Measurements from ENCODE around the gene PYHIN1. TPM values are rescaled to one million over a fixed set of nuclear protein-coding genes. Genes with fewer than 3 reads are reported as not detected.
A peak's percentile ranks its signal among the peaks of the same experiment; 100 is the strongest.
"Not testable (repeated sequence)": the region's sequence is repeated elsewhere in the genome, so short reads cannot be mapped to it uniquely, and the experiment has no call there.

PYHIN1 gene
- total RNA-seq, 2 donors from 2014 or later = 47.7 to 64.7 TPM

DNA sequence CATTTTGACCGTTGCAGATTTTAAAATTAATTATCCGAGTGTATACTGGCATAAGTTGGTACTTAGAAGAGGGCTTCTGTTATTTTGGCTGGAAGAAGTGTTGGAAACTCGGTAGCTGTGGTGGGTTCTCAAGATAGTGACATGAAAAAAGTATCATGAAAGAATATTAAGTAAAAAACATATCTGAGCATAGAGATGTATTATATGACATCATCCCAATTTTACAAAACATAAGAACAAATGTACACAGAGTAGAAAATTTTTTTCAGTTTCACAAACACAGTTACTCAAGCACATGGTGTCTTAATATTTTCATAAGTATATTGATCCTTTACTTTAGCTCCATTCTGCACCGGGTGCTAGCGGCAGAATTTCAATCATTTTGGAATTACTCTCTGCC, 79.0 kb downstream of the PYHIN1 start:
- ATAC-seq = no peak
- H3K27ac Mint-ChIP-seq = peak overlapping the region; percentile 99 to 100
- no peak for DNase-seq (ENCODE audit: low spot score)
- peaks cover 3% of the 10 kb centered on the region for H3K9me3 Mint-ChIP-seq
- peaks cover 71 to 77% of the 10 kb centered on the region in 2 donors for H3K4me1 Mint-ChIP-seq (ENCODE audit: low read depth in 2 of 2)
- H3K4me3 Mint-ChIP-seq = peak overlapping the region; percentile 95
- no peaks in the 10 kb centered on the region for H3K27me3 Mint-ChIP-seq
- H3K36me3 Mint-ChIP-seq = peaks cover 44% of the 10 kb centered on the region

DNA sequence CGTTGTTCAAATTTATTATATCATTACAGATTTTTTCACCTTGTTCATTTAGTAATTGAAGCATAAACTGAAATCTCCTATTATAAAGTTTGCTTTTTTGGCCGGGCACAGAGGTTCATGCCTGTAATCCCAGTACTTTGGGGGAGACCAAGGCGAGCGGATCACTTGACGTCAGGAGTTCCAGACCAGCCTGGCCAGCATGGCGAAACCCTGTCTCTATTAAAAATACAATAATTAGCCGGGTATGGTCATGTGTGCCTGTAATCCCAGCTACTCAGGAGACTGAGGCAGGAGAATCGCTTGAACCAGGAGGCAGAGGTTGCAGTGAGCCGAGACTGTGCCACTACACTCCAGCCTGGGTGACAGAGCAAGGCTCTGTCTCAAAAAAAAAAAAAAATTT, 79.6 kb downstream of the PYHIN1 start:
- H3K9me3 Mint-ChIP-seq; ATAC-seq; H3K27me3 Mint-ChIP-seq; DNase-seq (ENCODE audit: low spot score): not testable (repeated sequence)
- Mint-ChIP-seq H3K27ac (peak overlapping the region; percentile 99 to 100), H3K36me3 (peaks cover 50% of the 10 kb centered on the region), H3K4me1 (ENCODE audit: low read depth in 2 of 2) (peaks cover 71 to 76% of the 10 kb centered on the region in 2 donors), H3K4me3 (peak overlapping the region; percentile 95)

DNA sequence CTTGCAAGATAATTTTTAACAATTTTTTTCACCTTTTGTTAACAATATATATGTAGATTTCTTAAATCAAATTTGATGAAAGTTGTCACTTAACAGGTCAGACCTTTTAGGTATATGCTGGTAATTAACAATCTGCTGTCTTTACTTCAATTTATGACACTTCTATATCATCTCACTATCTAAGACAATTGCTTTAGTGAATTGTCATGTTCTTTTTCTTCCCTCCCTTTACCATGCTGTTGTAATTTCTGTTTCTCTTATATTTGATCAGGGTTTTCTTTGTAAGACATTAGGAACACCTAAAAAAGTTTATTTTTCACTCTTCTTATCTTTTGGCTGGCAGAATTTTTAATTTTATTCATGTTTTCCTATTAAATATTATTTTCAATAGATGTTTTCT, 80.4 kb downstream of the PYHIN1 start:
- H3K4me3 Mint-ChIP-seq = peak overlapping the region; percentile 93

DNA sequence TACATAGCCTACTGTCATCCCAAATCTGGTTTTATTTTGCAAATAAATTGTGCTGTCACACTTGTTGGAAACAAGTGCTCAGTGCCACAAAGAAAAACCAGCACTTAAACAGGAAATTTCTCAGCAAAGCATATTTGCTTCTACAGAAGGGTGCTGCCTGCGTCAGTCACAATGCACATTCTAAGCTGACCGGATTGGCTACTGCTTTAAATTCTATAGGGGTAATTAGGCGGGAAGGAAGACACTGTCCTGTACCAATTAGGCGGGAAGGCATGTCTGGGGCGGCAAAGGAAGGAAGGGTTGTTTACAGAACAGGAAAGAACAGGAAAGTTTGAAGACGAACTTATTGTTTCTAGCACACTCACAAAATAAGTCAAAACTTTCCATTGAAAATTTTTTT, 81.1 kb downstream of the PYHIN1 start:
- peaks cover 56% of the 10 kb centered on the region for H3K36me3 Mint-ChIP-seq
- H3K27ac Mint-ChIP-seq = peak overlapping the region; percentile 99 to 100
- no peaks in the 10 kb centered on the region for H3K27me3 Mint-ChIP-seq
- ATAC-seq = peak; percentile 58 to 61
- peaks cover 67 to 71% of the 10 kb centered on the region in 2 donors for H3K4me1 Mint-ChIP-seq (ENCODE audit: low read depth in 2 of 2)
- peak; percentile 79 for DNase-seq (ENCODE audit: low spot score)
- peak overlapping the region; percentile 93 for H3K4me3 Mint-ChIP-seq
- H3K9me3 Mint-ChIP-seq = no peaks in the 10 kb centered on the region

More for the DNA sequence above, 80.4 kb downstream of the PYHIN1 start:
- H3K9me3 Mint-ChIP-seq = no peaks in the 10 kb centered on the region
- H3K27me3 Mint-ChIP-seq = no peaks in the 10 kb centered on the region
- peaks cover 54% of the 10 kb centered on the region for H3K36me3 Mint-ChIP-seq
- ATAC-seq = no peak
- peaks cover 70 to 74% of the 10 kb centered on the region in 2 donors for H3K4me1 Mint-ChIP-seq (ENCODE audit: low read depth in 2 of 2)
- peak overlapping the region; percentile 99 to 100 for H3K27ac Mint-ChIP-seq
- no peak for DNase-seq (ENCODE audit: low spot score)

DNA sequence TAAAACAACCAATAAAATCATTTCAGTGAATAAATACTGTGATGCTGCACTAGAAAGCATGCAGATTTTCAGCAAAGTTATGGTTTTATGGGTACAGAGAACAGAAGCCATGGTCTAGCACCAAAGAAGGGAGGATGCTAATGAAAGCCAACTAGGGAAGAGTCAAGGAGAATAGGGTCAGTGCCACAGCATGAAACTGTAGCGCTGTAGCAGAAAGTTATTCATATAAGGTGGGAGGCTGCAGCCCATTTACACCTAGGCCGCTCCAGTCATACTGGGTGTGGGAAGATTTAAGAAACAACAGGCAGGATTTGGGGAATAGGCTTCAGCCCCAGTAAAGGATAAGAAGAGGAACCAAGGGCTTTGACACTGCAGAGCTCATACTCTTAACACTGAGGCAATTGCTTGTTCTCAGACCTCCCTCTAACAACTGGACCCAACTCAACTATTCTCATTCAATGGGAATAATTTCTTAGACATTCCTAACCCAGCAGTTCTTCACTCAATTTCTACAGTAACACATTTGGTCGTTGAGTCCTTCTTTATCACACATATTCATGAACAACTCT, 82.7 kb downstream of the PYHIN1 start:
- no peaks in the 10 kb centered on the region for H3K27me3 Mint-ChIP-seq
- peaks cover 66 to 71% of the 10 kb centered on the region in 2 donors for H3K4me1 Mint-ChIP-seq (ENCODE audit: low read depth in 2 of 2)
- H3K36me3 Mint-ChIP-seq = peaks cover 61% of the 10 kb centered on the region
- no peaks in the 10 kb centered on the region for H3K9me3 Mint-ChIP-seq
- peak overlapping the region; percentile 93 for H3K4me3 Mint-ChIP-seq
- ATAC-seq (no peak), DNase-seq (ENCODE audit: low spot score) (no peak)
- peak overlapping the region; percentile 99 to 100 for H3K27ac Mint-ChIP-seq

DNA sequence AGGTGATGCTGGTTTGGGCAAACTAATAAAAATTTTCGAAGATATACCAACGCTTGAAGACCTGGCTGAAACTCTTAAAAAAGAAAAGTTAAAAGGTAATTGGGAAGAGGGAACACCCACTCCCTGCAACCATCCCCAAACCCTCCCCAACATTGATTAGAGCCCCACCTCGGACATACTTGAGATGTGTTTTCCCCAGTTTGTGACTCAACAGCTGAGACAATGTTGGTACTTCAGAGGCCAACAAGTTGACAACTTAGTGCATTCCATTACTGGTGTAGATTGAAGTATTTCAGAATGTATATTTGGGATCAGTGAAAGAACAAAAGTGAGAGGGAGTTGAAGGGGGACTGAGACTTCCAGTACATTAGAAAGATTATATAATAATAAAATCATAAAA, 83.5 kb downstream of the PYHIN1 start:
- Mint-ChIP-seq H3K4me1 (ENCODE audit: low read depth in 2 of 2) (peaks cover 67 to 70% of the 10 kb centered on the region in 2 donors), H3K27me3 (no peaks in the 10 kb centered on the region), H3K9me3 (no peaks in the 10 kb centered on the region), H3K27ac (peak overlapping the region; percentile 99 to 100), H3K36me3 (peaks cover 64% of the 10 kb centered on the region), H3K4me3 (peak overlapping the region; percentile 93)
- DNase-seq (ENCODE audit: low spot score) = no peak
- ATAC-seq = no peak

DNA sequence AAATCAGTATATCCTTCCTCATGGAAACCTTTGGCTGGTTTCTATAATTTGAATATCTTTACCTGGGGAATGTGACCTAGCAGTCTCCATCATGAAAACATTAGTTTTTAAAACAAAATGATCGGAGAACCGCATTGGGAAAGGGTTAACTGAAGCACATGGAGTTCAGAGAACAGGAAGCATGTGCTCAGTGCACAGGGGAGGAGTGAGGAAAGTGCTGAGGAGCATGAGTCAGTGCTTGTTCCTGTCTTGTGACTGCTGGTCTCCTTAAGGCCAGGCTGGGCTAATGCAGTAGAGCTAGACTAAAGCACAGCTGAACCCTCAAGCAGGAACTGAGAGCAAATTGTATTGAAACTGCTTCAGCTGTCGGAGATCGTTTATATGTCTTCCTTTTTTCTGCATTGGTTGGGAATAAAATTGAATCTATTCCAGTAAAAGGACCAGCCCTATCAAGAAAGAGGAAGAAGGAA, 84.1 kb downstream of the PYHIN1 start:
- peak overlapping the region; percentile 93 for H3K4me3 Mint-ChIP-seq
- peak; percentile 95 to 98 for ATAC-seq

DNA sequence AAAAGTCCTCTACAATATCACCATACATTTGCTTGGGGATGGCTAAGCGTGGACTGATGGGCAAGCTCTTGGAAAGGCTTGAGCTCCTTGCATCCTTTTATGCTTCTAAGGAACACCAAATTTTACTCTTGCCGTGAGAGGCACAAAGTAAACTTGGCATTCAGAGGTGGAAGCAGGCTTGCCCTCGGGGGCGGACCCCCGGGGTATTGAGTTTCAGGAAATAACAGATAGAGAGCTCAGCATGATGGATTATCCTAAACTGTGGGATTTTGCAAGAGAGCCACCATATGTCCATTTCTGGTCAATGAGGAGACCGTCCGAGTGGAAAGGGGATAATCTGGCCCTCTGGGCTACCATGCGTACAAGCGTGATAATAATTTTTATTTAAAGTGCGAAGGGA, 92.4 kb downstream of the PYHIN1 start:
- Mint-ChIP-seq H3K27ac (peak overlapping the region; percentile 38 to 68), H3K9me3 (no peaks in the 10 kb centered on the region), H3K36me3 (peaks cover 66% of the 10 kb centered on the region), H3K4me1 (ENCODE audit: low read depth in 2 of 2) (peaks cover 69 to 75% of the 10 kb centered on the region in 2 donors), H3K4me3 (peak overlapping the region; percentile 12), H3K27me3 (no peaks in the 10 kb centered on the region)
- ATAC-seq = no peak
- DNase-seq (ENCODE audit: low spot score) = no peak

More for the DNA sequence above, 84.1 kb downstream of the PYHIN1 start:
- Mint-ChIP-seq H3K27me3 (no peaks in the 10 kb centered on the region), H3K36me3 (peaks cover 64% of the 10 kb centered on the region), H3K4me1 (ENCODE audit: low read depth in 2 of 2) (peaks cover 68 to 71% of the 10 kb centered on the region in 2 donors), H3K9me3 (no peaks in the 10 kb centered on the region), H3K27ac (peak overlapping the region; percentile 99 to 100)
- peak; percentile 82 for DNase-seq (ENCODE audit: low spot score)

DNA sequence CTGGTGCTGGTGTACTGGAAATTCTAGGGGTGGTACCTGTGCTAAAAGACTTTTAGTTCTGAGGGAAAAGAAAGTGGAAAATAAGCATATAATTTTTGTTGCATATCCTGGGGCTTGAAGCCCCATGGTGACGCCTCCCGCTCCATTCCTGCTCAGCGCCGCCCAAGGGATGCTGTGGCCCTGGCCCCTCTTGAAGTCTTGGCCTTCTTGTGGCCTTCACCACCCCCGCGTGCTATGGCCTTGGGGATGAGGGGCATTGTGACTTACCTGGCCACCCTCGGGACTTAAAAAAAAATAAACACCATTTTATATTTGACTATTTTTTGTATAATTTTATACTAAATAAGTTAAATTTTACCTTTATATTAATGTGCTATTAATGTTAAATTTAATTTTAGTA, 93.7 kb downstream of the PYHIN1 start:
- ATAC-seq (no peak), DNase-seq (ENCODE audit: low spot score) (no peak)
- no peak overlapping the region for H3K4me3 Mint-ChIP-seq
- H3K9me3 Mint-ChIP-seq = no peaks in the 10 kb centered on the region
- H3K4me1 Mint-ChIP-seq (ENCODE audit: low read depth in 2 of 2) = peaks cover 71 to 78% of the 10 kb centered on the region in 2 donors
- H3K27ac Mint-ChIP-seq = peak overlapping the region in 1 of 2 donors; percentile 54
- H3K36me3 Mint-ChIP-seq = peaks cover 72% of the 10 kb centered on the region
- no peaks in the 10 kb centered on the region for H3K27me3 Mint-ChIP-seq

Other genes with a start within 250 kb of the PYHIN1 start
- under 1 TPM; 0.08 to 0.43 TPM for gene SPTA1, start 244.8 kb upstream of the PYHIN1 start, total RNA-seq
- gene OR6K2, start 230.9 kb upstream of the PYHIN1 start, total RNA-seq = not detected
- gene OR6K3, start 210.8 kb upstream of the PYHIN1 start, total RNA-seq = not detected
- gene OR6K6, start 176.8 kb upstream of the PYHIN1 start, total RNA-seq = not detected
- gene OR6N1, start 159.4 kb upstream of the PYHIN1 start, total RNA-seq = not detected
- gene OR6N2, start 150.3 kb upstream of the PYHIN1 start, total RNA-seq = not detected
- not detected for gene MNDA, start 100.2 kb upstream of the PYHIN1 start, total RNA-seq
- 100 to 1,000 TPM; 186 to 228 TPM for gene IFI16, start 78.4 kb downstream of the PYHIN1 start, total RNA-seq
- 1 to 10 TPM; 1.8 to 6.6 TPM for gene AIM2, start 145.2 kb downstream of the PYHIN1 start, total RNA-seq
- gene CADM3, start 240.1 kb downstream of the PYHIN1 start, total RNA-seq = not detected

Data from natural killer cell treated with Interleukin-12 subunit alpha and Interleukin-12 subunit beta and Interleukin-15 and Interleukin-18, amount 100 ng/mL, for 72 hours (primary cell).